Measurements from ENCODE around the gene SCFD2. TPM values are rescaled to one million over a fixed set of nuclear protein-coding genes. Genes with fewer than 3 reads are reported as not detected.

The SCFD2 gene
- polyA plus RNA-seq, 1 donor from 2014 or later: 5.0 TPM

DNA sequence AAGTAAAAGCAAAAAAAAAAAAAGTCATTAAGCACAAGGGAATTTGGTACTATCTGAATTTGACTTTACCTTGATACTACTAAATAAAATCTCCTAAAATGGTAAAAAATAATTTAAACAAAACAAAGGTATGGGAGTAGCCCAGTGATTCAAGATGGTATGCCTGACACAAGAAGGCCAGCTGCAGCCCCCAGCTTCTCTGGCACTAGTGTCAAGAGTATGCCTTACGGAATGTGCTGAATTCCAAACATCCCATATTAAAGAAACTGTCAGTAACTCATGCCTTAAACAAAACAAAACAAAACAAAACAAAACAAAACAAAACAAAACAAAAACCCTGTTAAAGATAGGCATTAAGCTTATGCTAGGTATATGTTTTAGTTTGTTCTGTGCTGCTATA lies 422.9 kb downstream of the SCFD2 start:
- no peak overlapping the region for H3K9ac ChIP-seq (ENCODE audit: low read length)
- no peaks in the 10 kb centered on the region for H3K36me3 ChIP-seq (ENCODE audit: insufficient read depth, low read length)
- H3K9me2 ChIP-seq (ENCODE audit: insufficient read depth, low read length): no peaks in the 10 kb centered on the region
- H2AFZ ChIP-seq (ENCODE audit: low read depth, low read length): no peak overlapping the region
- H3K79me2 ChIP-seq (replicated peaks; ENCODE audit: insufficient read depth, low read length): no peaks in the 10 kb centered on the region
- TF ChIP-seq CTCF (IDR thresholded peaks at IDR 0.05; ENCODE audit: poor library complexity, severe bottlenecking) (no peak), MXI1 (conservative IDR thresholded peaks at IDR 0.05; ENCODE audit: poor library complexity, severe bottlenecking) (no peak), RAD21 (conservative IDR thresholded peaks at IDR 0.05) (no peak), TAF1 (IDR thresholded peaks at IDR 0.05; ENCODE audit: low read depth) (no peak), EP300 (conservative IDR thresholded peaks at IDR 0.05; ENCODE audit: poor library complexity, severe bottlenecking) (no peak), EZH2 (IDR thresholded peaks at IDR 0.05; ENCODE audit: borderline replicate concordance, insufficient read depth, low read length, poor library complexity, severe bottlenecking) (no peak), SMC3 (conservative IDR thresholded peaks at IDR 0.05; ENCODE audit: poor library complexity) (no peak)
- TF ChIP-seq, protein P1, sequence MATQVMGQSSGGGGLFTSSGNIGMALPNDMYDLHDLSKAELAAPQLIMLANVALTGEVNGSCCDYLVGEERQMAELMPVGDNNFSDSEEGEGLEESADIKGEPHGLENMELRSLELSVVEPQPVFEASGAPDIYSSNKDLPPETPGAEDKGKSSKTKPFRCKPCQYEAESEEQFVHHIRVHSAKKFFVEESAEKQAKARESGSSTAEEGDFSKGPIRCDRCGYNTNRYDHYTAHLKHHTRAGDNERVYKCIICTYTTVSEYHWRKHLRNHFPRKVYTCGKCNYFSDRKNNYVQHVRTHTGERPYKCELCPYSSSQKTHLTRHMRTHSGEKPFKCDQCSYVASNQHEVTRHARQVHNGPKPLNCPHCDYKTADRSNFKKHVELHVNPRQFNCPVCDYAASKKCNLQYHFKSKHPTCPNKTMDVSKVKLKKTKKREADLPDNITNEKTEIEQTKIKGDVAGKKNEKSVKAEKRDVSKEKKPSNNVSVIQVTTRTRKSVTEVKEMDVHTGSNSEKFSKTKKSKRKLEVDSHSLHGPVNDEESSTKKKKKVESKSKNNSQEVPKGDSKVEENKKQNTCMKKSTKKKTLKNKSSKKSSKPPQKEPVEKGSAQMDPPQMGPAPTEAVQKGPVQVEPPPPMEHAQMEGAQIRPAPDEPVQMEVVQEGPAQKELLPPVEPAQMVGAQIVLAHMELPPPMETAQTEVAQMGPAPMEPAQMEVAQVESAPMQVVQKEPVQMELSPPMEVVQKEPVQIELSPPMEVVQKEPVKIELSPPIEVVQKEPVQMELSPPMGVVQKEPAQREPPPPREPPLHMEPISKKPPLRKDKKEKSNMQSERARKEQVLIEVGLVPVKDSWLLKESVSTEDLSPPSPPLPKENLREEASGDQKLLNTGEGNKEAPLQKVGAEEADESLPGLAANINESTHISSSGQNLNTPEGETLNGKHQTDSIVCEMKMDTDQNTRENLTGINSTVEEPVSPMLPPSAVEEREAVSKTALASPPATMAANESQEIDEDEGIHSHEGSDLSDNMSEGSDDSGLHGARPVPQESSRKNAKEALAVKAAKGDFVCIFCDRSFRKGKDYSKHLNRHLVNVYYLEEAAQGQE (IDR thresholded peaks at IDR 0.05; ENCODE audit: borderline replicate concordance): no peak
- H3K4me2 ChIP-seq (ENCODE audit: low read length): no peak overlapping the region
- no peaks in the 10 kb centered on the region for H3K27me3 ChIP-seq (ENCODE audit: insufficient read depth, low read depth, low read length)
- no peaks in the 10 kb centered on the region for H4K20me1 ChIP-seq (ENCODE audit: insufficient read depth)
- no peaks in the 10 kb centered on the region for H3K9me3 ChIP-seq (ENCODE audit: low read length)
- H3F3A ChIP-seq (ENCODE audit: insufficient read depth, low read length, poor library complexity, severe bottlenecking): no peaks in the 10 kb centered on the region
- H3K4me3 ChIP-seq (ENCODE audit: low read length): no peak overlapping the region
- H3K27ac ChIP-seq (ENCODE audit: low read length): no peak overlapping the region

DNA sequence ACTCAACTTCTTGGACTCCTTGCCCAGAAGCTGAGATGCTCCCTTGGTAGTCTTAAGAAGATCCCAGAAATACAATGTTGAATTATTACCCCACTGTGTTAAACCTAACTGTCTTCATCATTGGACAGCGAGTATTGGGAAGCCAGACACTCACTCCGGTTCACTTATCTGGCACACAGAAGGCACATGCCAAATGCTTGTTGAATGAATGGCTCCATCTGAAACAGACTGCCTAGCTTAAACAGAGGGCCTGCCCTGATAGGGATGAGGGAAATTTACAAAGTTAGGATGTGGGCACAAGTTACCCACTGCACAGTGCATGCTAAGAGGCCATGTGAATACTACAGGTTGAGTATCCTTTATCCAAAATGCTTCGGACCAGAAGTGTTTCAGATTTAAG lies 424.4 kb downstream of the SCFD2 start:
- no peak for TF ChIP-seq POLR2AphosphoS5 (IDR thresholded peaks at IDR 0.05)
- H3K79me2 ChIP-seq (replicated peaks; ENCODE audit: insufficient read depth, low read length): no peaks in the 10 kb centered on the region
- no peaks in the 10 kb centered on the region for H3K9me3 ChIP-seq (ENCODE audit: low read length)
- H3K9ac ChIP-seq (ENCODE audit: low read length): no peak overlapping the region
- no peaks in the 10 kb centered on the region for H4K20me1 ChIP-seq (ENCODE audit: insufficient read depth)
- no peak overlapping the region for H3K4me3 ChIP-seq (ENCODE audit: low read length)
- H2AFZ ChIP-seq (ENCODE audit: low read depth, low read length): no peak overlapping the region
- no peaks in the 10 kb centered on the region for H3K27me3 ChIP-seq (ENCODE audit: insufficient read depth, low read depth, low read length)
- H3K4me2 ChIP-seq (ENCODE audit: low read length): no peak overlapping the region
- no peaks in the 10 kb centered on the region for H3K36me3 ChIP-seq (ENCODE audit: insufficient read depth, low read length)
- H3K9me2 ChIP-seq (ENCODE audit: insufficient read depth, low read length): no peaks in the 10 kb centered on the region
- H3K27ac ChIP-seq (ENCODE audit: low read length): no peak overlapping the region
- no peaks in the 10 kb centered on the region for H3F3A ChIP-seq (ENCODE audit: insufficient read depth, low read length, poor library complexity, severe bottlenecking)

GRCh38 chr4:52939739-52940138 lies 426.1 kb downstream of the SCFD2 start:
- H3F3A ChIP-seq (ENCODE audit: insufficient read depth, low read length, poor library complexity, severe bottlenecking): no peaks in the 10 kb centered on the region
- H3K4me3 ChIP-seq (ENCODE audit: low read length): no peak overlapping the region
- H3K79me2 ChIP-seq (replicated peaks; ENCODE audit: insufficient read depth, low read length): no peaks in the 10 kb centered on the region
- no peaks in the 10 kb centered on the region for H4K20me1 ChIP-seq (ENCODE audit: insufficient read depth)
- no peaks in the 10 kb centered on the region for H3K36me3 ChIP-seq (ENCODE audit: insufficient read depth, low read length)
- no peaks in the 10 kb centered on the region for H3K9me2 ChIP-seq (ENCODE audit: insufficient read depth, low read length)
- H3K9me3 ChIP-seq (ENCODE audit: low read length): no peaks in the 10 kb centered on the region
- TF ChIP-seq, protein P1 (IDR thresholded peaks at IDR 0.05; ENCODE audit: borderline replicate concordance): no peak
- TF ChIP-seq POLR2AphosphoS5 (IDR thresholded peaks at IDR 0.05) (no peak), EZH2 (IDR thresholded peaks at IDR 0.05; ENCODE audit: borderline replicate concordance, insufficient read depth, low read length, poor library complexity, severe bottlenecking) (no peak), MXI1 (conservative IDR thresholded peaks at IDR 0.05; ENCODE audit: poor library complexity, severe bottlenecking) (no peak), TAF1 (IDR thresholded peaks at IDR 0.05; ENCODE audit: low read depth) (no peak), EP300 (conservative IDR thresholded peaks at IDR 0.05; ENCODE audit: poor library complexity, severe bottlenecking) (no peak), SMC3 (conservative IDR thresholded peaks at IDR 0.05; ENCODE audit: poor library complexity) (no peak), RAD21 (conservative IDR thresholded peaks at IDR 0.05) (no peak), CTCF (IDR thresholded peaks at IDR 0.05; ENCODE audit: poor library complexity, severe bottlenecking) (no peak)
- H2AFZ ChIP-seq (ENCODE audit: low read depth, low read length): no peak overlapping the region
- H3K27ac ChIP-seq (ENCODE audit: low read length): no peak overlapping the region
- no peak overlapping the region for H3K9ac ChIP-seq (ENCODE audit: low read length)
- H3K27me3 ChIP-seq (ENCODE audit: insufficient read depth, low read depth, low read length): no peaks in the 10 kb centered on the region
- no peak overlapping the region for H3K4me2 ChIP-seq (ENCODE audit: low read length)
